Activated CD4-positive, CD25-positive, alpha-beta regulatory T cell (primary cell): ENCODE data around the gene SELPLG.
"Not testable (repeated sequence)": the region's sequence is repeated elsewhere in the genome, so short reads cannot be mapped to it uniquely, and the experiment has no call there.

ENCODE experiments used
- DNase-seq, 4 experiments: peaks; one replicate each; lab custom pipeline; 2025; lab: John Stamatoyannopoulos, UW

Gene SELPLG

DNA sequence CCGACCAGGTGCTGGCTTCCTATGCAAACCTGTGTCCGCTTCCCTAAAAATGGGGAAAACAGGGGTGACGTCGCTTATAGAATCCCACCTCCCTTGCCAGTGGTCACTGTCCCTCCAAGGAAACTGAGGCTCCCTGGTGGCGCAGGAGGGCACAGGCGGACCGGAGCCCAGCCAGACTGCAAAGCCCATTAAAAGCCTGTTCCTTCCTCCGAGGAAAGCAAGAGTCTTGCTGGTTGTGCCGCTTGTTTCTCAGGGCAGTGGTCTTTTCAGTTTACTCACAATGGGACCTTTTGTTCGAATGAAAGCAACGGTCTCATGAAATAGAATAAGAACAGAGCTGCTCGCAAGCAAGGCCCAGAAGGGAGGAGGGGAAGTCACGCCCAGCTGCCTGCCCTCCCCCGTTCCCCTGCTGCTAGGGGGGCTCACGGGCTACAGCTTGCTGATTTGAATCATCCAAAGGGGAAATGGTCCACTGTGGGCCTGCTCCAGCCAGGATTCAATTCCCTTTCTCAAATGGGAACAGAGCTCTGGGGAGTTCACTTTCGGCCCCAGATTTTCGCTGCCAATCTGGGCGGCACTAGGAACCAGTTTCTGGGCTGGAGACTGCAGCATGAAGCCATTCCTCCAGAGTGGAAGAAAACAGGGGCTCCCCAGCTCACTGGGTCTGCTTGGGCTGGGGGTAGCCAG, 4.6 kb upstream of the SELPLG start:
- no peak for DNase-seq

GRCh38 chr12:108637222-108637971, 3.7 kb upstream of the SELPLG start:
- DNase-seq = no peak

DNA sequence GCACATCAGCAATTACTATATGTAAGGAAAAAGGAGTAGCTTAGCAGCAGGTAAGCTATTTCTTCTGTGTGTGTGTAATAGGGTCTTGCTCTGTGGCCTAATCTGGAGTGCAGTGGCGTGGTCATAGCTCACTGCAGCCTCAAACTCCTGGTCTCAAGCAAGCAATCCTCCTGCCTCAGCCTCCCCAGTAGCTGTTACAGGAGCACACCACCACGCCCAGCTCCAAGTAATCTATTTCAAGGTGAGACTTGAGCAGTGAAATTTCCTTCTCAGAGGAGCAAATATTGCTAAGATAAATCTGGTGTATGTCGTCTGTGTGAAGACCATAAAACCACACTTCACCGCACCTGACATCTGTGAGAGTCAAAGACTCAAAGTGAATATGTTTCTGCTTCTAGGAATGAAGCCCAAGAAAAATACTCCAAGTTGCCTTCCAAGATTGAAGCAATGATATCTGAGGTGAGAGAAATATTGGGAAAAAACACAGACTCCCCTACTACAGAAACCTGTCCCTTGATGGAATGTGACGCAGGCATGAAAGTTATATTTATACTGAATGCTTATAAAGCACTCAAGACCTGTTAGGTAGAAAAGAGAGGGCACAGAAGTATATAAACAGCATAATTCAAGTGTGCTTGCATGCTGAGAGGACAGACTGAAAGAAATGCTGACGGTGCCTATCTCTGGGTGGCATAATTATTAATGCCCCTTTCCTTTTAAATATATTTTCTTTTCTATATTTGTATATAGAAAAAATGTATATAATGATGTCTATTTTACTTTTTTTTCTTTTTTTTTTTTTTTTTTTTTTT, 2.5 kb upstream of the SELPLG start:
- no peak for DNase-seq

- no peak for DNase-seq
Measured at GRCh38 chr12:108635201-108635996, 1.7 kb upstream of the SELPLG start.

- DNase-seq = peak in 2 of 4 experiments; percentile 15 to 24
Measured at GRCh38 chr12:108634341-108634751, 652 bp upstream of the SELPLG start.

DNA sequence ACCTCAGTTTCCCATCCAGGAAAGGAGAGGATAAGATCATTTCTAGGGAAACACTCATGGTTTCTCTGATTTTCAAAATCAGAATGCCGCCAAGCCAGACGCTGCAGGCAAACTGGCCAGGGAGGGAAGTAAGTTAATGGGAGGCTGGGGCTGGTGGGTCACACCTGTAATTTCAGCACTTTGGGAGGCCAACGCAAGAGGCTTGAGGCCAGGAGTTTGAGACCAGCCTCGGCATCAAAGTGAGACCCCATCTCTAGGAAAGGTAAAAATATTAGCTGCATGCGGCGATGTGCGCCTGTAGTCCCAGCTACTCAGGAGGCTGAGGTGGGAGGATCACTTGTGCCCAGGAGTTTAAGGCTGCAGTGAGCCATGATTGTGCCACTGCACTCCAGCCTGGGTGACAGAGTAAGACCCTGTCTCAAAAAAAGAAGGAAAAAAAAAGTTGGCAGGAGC, 587 bp downstream of the SELPLG start:
- DNase-seq = no peak

DNA sequence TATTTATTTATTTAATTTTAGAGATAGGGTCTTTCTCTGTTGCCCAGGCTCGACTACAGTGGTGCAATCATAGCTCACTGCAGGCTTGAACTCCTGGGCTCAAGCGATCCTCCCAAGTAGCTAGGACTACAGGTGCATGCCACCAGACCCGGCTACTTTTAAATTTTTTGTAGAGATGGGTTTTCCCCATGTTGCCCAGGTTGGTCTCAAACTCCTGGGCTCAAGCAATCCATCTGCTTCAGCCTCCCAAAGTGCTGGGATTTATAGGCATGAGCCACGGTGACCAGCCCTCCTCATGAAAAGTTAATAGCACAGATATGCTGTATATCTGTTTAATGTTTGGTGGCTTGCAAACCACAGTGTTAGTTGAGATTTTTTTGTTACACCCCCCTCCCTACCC, 2.4 kb downstream of the SELPLG start:
- not testable (repeated sequence) for DNase-seq

- no peak for DNase-seq
Measured at GRCh38 chr12:108630481-108631207, 3.0 kb downstream of the SELPLG start.

GRCh38 chr12:108629824-108630476, 3.7 kb downstream of the SELPLG start:
- peak in 1 of 4 experiments; percentile 40 for DNase-seq

DNA sequence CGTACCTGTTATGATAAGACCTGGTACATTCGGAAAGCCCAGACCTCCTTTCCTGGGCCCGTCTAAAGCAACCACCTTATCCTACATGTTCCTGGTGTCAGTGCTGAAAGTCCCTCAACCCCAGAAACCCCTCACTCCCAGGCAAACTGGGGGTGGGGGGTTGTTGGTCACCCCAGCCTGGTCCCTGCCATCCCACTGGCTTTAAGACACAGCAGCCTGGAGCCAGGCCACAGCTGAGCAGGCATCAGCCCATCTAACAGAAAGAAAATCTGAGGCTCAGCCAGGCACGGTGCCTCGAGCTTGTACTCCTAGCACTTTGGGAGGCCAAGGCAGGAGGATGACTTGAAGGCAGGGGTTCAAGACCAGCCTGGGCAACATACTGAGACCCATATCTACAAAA, 4.5 kb downstream of the SELPLG start:
- DNase-seq = no peak

GRCh38 chr12:108627134-108627920, 6.4 kb downstream of the SELPLG start:
- DNase-seq = no peak

- DNase-seq = no peak
Measured at GRCh38 chr12:108625228-108625627, 8.5 kb downstream of the SELPLG start.

DNA sequence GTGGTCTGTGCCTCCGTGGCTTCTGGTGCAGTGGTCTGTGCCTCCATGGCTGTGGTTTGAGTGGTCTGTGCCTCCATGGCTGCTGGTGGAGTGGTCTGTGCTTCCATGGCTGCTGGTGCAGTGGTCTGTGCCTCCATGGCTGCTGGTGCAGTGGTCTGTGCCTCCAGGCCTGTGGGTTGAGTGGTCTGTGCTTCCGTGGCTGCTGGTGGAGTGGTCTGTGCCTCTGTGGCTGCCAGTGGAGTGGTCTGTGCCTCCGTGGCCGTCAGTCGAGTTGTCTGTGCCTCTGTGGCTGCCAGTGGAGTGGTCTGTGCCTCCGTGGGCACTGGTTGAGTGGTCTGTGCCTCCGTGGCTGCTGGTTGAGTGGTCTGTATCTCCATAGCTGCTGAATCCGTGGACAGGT, 10.1 kb downstream of the SELPLG start:
- no peak for DNase-seq

DNA sequence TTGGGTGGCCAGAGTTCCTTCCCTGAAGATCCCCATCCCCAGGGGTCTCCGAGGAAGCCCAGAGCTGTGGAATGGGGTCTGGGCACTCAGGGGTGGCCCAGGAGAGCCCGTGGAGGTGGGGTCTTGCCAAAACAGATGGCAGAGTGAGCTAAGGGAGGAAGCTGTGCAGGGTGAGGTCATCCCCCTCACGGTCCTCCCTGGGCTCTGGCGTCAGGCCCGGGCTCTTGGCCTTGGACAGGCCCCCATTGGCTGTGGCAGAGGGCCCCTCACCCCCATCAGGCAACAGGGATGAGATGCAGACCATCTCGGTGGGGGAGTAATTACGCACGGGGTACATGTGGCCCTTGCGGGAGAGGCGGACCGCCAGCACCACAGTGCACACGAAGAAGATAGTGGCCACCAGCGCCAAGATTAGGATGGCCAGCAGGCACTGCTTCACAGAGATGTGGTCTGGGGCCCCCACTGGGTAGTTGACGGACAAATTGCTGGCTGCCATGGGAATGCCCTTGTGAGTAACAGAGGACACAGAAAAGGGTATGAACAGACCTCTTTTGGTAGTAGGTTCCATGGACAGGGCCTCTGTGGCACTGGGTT, 10.7 kb downstream of the SELPLG start:
- DNase-seq = no peak

DNA sequence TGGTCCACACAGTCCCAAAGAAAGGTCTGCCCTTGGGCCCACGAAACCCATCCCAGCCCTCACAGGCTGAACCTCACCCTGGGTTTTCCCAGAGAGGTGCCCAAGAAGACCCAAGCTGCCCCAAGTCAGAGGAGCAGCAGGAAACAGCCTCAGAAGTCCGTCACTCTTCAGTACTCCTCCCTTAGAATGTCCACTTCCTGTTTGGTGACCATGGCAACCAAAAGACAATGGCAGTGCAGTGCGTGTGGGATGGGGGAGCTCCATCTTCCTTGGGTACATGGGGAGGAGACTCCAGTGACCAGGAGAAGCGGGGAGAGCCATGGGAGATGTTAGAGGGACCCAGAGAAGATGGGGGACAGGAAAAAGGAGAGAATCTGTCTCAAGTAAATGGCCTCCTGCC, 11.3 kb downstream of the SELPLG start:
- no peak for DNase-seq

- no peak for DNase-seq
Measured at GRCh38 chr12:108621161-108621560, 12.5 kb downstream of the SELPLG start.

- DNase-seq = no peak
Measured at GRCh38 chr12:108620236-108620879, 13.3 kb downstream of the SELPLG start.

- DNase-seq = no peak
Measured at GRCh38 chr12:108619369-108620160, 14.1 kb downstream of the SELPLG start.
